GM21526 (cell line): ENCODE data around the gene FBH1.
"Not testable (repeated sequence)": the region's sequence is repeated elsewhere in the genome, so short reads cannot be mapped to it uniquely, and the experiment has no call there.

Experiments used
- ATAC-seq: cut with Tn5 transposase; IDR thresholded peaks from one replicate; pipeline ENCODE4 v1.9.1; 2021; ENCODE audit warnings: moderate library complexity; ENCODE audit not compliant: unreplicated experiment, low FRiP score

Gene FBH1

GRCh38 chr10:5889624-5890451 lies at the start of gene FBH1, which contains the start of gene ANKRD16:
Gene FBH1, plus strand, starts transcription at chr10:5890243. Its CDS starts 103 bp downstream, at chr10:5890346.
Gene ANKRD16, minus strand, starts transcription at chr10:5889893. Its CDS starts 539 bp downstream, at chr10:5889354.
- ATAC-seq: peak; percentile 80

DNA sequence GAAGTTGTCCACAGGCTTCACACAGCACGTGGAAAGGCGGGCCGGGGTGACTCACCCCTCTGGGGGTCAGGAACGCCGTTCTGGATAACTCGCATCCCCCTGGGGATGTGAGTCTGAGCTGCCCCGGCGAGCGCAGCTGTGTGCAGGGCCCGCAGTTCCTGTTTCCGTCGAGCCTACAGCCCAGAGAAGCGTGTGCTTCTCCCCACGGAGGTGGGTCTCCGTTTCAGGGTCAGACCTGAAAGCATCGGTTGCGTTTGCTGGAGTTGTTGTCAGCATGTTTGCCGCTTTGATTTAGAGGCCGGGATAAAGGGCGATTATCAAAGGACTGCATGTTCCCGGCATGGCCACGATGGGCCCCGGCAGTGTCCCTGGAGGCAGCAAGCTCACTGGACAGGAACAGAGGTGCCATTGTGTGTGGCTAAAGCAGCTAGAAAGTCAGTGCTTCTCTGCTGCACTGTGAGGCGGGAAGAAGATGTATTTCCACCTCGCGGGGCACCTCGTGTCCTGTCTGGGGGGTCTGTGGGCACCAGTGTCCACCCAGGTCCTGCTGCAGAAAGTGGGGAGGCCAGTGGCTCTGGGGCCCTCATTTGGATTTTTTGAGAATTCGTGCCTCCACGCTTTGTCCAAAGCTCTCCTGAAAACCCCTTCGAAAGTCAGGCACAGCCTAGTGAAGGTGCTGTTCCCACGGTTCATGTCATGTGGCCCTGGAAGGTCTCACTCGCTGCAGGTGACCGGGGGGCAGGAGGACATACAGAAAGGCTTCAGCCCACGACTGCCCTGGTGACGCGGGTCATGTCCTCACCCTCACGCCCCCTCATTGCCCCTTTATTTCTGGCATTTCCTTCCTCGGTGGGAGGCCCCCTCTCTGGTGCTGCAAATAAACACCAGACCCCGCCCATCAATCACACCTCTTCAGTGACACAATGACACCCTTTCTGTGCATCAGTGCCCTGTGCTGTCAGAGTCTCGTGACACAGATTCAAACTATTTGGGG lies 49.4 kb upstream of the FBH1 start:
- ATAC-seq: peak; percentile 72

GRCh38 chr10:5841965-5842364 lies 48.1 kb upstream of the FBH1 start:
- ATAC-seq: no peak

- ATAC-seq: no peak
These were observed 46.2 kb upstream of the FBH1 start for GRCh38 chr10:5843686-5844344.

DNA sequence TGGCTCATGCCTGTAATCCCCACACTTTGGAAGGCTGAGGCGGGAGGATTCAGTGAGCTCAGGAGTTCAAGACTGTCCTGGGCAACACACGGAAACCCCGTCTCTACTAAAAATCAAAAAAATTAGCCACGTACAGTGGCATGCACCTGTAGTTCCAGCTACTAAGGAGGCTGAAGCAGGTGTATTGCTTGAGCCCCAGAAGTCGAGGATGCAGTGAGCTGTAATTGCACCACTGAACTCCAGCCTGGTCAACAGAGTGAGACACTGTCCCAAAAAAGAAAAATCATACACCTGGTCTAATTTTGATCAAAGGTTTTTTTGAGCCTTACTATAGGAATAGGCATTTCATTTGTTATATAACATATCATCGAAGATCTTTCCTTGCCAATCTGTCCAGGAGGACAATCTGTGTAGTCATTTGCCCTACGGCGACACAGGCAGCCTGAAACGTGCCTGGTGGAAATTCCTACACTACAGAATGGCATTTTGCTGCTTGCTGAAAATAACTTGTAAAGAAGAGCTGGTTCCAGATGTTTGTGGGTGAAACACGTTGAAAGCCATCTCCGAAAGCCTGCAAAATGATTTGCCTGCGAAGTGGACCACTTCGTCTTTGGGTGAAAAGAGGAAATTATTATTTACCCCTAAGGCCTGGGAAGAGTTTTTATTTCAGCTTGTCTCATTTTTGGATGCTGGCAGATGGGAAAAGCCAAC lies 45.5 kb upstream of the FBH1 start:
- ATAC-seq: no peak

DNA sequence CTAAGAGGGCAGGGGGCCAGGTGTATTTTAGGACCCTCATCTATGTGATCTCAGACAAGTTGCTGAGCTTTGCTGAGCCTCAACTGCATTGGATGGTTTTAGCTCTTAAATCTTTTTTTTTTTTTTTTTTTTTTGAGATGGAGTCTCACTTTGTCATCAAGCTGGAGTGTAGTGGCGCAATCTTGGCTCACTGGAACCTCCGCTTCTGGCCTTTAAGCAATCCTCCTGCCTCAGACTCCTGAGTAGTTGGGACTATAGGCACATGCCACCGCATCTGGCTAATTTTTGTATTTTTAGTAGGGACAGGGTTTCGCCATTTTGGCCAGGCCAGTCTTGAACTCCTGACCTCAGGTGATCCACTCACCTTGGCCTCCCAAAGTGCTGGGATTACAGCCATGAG lies 43.4 kb upstream of the FBH1 start:
- not testable (repeated sequence) for ATAC-seq

DNA sequence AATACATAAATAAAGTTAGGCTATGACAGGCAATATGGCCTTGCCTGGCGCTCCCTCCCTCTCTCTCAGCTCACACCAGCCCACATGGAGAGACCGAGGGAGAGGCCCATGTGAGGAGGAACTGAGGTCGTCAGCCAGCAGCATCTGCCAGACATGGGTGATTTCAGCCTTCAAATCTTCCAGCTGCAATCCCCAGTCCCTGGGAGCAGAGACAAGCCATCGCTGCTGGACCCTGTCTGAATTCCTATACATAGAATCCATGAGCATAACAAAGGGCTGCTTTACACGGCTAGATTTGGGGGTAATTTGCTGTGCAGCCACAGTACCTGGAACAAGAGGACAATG lies 35.9 kb upstream of the FBH1 start:
- ATAC-seq: no peak

DNA sequence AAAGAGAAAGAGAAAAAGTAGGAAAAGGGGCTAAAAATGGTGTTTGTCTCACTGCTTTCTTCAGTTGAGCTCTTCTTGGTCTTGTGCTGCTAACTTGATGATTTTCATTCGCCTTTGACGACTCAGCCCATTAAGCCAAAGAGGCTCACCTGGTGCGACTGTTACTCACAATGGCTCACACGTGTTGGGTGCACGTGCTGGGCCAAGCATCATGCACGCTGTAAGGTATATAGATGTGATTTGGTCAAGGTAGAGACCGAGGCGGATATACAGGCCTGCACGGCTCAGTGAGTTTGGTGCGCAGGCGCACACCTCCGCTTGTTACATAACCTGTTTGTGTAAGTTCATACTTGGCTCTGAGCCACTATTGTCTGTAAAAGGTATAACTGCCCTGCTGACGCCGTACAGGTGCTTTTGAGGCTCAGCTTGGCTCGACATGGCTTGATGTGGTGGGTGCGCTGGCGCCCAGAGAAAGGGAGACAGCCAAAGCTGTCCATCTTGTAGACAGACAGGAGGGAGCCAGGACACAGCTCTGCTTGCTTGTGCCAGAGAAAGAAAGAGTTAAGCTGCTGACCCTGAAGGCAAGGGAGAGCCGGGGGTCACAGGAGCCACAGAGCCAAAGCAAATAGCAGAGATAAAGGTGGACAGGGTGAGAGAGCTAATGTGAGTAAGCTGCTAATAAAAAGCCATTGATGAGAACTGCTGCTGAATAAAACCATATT lies 33.9 kb upstream of the FBH1 start:
- ATAC-seq: no peak

DNA sequence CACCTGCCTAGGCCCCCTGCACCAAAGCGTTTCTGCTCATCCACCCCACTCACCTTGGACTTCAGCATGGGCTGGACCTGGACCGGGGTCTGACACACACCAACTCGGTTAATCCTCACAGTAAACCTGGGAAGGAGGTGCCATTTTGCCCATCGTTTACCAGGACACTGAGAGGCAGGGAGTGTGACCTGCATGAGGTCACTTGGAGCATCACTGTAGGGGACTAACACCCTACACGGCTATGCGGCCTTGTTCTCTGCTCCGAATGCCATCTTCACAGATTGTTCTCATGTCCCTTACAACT lies 33.4 kb upstream of the FBH1 start:
- ATAC-seq: no peak

DNA sequence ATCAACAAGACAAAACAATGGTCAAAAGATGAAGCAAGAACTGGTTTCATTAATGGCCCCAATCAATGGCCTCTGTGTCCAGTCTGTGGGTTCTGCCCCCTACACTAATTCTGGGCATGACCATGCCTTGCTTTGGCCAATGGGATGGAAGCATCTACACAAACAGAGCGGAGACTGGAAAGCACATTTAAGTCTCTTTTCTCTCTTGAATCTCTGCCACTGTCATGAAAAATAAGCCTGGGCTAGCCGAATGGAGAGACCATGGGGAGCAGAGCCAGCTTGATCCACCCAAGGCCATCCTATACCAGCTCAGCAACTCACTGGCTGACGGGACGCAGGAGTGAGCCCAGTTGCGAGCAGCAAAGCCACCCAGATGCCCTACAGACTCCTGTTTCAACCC lies 31.2 kb upstream of the FBH1 start:
- no peak for ATAC-seq

DNA sequence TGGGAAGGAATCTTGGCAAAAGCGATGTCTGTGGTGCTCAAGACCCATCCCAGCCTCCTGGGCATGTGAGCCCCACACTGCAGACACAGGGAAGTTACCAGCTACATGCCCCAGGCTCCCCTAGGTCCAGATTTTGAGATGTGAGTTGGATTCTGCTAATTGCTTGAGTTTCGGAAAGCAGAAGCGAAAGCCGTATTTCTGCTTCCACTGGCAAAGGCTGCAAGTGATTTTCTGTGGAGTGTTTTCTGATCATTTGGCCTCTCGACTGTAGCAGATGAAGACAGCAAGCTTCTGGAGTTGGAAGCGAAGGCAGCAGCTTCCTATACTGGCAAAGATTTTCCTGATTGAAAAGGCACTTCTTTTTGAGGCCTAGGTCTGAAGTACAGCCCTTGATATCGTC lies 30.0 kb upstream of the FBH1 start:
- no peak for ATAC-seq

DNA sequence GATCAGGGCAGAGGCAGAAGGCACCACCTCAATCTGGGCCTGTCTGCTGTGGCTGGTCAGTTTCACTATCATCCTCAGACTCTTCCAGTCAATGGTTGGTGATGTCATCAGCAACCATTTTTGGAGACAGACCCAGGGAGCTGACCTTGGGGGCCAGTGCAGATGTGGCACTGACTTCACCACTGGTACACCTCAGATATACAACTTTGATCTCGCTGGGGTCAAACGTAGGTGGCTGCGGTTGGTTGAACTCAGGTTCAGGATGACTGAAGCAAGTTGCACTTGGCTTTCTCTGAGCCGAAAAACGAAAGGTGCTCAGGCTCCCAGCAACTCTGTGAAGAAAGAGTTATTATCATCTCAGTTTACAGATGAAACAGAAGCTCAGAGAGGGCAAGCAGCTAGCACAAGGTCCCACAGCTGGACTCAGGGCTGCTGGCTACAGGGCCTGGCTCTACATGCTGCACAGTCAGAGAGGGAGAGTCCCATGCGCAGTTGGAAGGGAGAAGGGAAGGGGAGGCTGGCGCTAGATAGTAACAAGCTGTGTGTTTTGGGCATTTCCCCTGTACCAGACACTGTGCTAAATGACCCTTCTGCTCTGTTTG lies 27.6 kb upstream of the FBH1 start:
- peak; percentile 95 for ATAC-seq

- ATAC-seq: not testable (repeated sequence)
These were observed 26.9 kb upstream of the FBH1 start for GRCh38 chr10:5862981-5863685.

- not testable (repeated sequence) for ATAC-seq
These were observed 23.5 kb upstream of the FBH1 start for GRCh38 chr10:5866451-5867081.

GRCh38 chr10:5867091-5867615 lies 22.9 kb upstream of the FBH1 start:
- not testable (repeated sequence) for ATAC-seq

DNA sequence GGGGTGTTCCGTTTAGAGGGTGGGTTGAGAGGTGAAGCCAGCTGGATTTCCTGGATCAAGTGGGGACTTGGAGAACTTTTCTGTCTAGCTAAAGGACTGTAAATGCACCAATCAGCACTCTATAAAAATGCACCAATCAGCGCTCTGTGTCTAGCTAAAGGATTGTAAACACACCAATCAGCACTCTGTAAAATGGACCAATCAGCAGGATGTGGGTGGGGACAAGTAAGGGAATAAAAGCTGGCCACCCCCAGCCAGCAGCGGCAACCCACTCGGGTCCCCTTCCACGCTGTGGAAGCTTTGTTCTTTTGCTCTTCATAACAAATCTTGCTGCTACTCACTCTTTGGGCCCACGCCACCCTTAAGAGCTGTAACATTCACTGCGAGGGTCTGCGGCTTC lies 21.7 kb upstream of the FBH1 start:
- ATAC-seq: not testable (repeated sequence)

DNA sequence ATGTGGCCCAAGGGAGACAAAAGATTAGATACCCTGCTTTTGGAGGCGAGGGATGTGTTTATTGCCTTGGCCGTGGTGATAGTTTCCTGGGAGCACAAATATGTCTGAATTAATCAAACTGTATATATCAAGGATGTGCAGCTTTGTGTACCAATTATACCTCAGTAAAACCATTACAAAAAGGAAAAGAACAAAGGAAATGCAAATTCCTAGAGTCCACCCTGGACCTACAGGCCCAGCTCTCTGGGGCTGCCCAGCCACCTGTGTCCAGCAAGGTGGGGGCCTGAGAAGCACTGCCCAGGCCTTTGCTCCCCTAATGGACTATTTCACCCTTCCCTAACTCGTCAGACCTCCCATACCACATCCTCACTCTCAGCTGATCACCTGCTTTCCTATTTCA lies 20.9 kb upstream of the FBH1 start:
- no peak for ATAC-seq

- ATAC-seq: no peak
These were observed 18.4 kb upstream of the FBH1 start for GRCh38 chr10:5871596-5871995.
